Vagina (tissue), 2 donors: ENCODE measurements around the gene HEG1.

Source experiments
- POLR2A ChIP-seq, 2 donors: fragments of 450-650 bp; IDR thresholded peaks; one replicate each; pipeline ENCODE4 v1.6.1; 2017; ENCODE audit warnings: antibody characterized with exemption in 2 of 2, mild to moderate bottlenecking in 2 of 2, moderate library complexity in 2 of 2
- TF ChIP-seq, protein P1 (sequence below), 3 experiments: fragments of 450-650 bp in 2 of 3; fragments of 200-600 bp in 1 of 3; sonication (generic) in 1 of 3; IDR thresholded peaks; one replicate each; pipeline ENCODE4 v1.5.1; 2017 to 2019; ENCODE audit warnings: antibody characterized with exemption in 3 of 3, mild to moderate bottlenecking in 2 of 3, moderate library complexity in 2 of 3

DNA sequence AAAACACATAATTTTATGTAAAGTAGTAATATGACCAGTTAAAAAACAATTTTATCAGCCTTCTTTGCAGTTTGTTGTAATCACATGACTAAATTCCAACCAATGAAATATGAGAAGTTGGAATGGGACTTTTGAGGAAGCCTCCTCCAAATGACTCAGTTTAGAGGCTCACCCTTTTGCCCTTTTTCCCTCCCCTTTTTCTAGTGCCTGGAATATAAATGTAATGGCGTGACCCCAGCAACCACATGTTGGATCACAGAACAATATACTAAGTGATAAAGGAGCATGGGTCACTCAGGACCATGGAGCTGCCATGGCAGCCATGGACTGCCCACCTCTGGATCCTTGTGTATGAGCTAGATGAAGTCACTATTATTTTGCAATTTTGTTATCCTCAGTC is 48.8 kb upstream of the HEG1 start:
- TF ChIP-seq, protein P1, sequence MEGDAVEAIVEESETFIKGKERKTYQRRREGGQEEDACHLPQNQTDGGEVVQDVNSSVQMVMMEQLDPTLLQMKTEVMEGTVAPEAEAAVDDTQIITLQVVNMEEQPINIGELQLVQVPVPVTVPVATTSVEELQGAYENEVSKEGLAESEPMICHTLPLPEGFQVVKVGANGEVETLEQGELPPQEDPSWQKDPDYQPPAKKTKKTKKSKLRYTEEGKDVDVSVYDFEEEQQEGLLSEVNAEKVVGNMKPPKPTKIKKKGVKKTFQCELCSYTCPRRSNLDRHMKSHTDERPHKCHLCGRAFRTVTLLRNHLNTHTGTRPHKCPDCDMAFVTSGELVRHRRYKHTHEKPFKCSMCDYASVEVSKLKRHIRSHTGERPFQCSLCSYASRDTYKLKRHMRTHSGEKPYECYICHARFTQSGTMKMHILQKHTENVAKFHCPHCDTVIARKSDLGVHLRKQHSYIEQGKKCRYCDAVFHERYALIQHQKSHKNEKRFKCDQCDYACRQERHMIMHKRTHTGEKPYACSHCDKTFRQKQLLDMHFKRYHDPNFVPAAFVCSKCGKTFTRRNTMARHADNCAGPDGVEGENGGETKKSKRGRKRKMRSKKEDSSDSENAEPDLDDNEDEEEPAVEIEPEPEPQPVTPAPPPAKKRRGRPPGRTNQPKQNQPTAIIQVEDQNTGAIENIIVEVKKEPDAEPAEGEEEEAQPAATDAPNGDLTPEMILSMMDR (IDR thresholded peaks at IDR 0.05): no peak
- TF ChIP-seq POLR2A (IDR thresholded peaks at IDR 0.05): no peak
